GM18511 (cell line): Measurements from ENCODE around the gene ZNF837.

Source experiments
- ATAC-seq: cut with Tn5 transposase; IDR thresholded peaks from one replicate; pipeline ENCODE4 v1.9.1; 2021; ENCODE audit warnings: mild to moderate bottlenecking, moderate library complexity; ENCODE audit not compliant: unreplicated experiment

Gene ZNF837

GRCh38 chr19:58325311-58326022 lies 55.4 kb downstream of the ZNF837 start:
- ATAC-seq, result no peak

- ATAC-seq, result no peak
Measured at GRCh38 chr19:58319241-58319640, 61.6 kb downstream of the ZNF837 start.

DNA sequence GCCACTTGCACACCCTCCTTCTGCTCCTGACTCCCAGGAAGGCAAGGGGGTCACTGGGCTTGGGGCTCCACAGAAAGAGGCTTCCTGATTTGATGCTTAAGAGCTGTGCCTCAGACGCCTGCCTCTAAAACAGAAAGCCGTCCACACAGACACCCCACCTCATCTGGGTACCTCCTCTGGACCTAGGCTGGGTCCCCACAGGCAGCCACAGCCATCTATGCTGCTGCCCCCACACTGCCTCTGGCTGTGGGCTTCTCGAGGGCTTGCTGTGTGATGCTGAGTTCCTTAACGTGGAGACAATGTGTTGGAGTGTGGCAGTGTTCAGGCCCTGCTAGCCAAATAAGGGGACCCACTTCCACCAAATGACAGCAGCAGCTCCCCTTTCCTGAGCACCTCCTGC lies 62.5 kb downstream of the ZNF837 start:
- ATAC-seq, result no peak
